HEK293T (cell line): ENCODE results near the gene SLC36A3.

Experiments
- CTCF ChIA-PET: fragments of 350-600 bp; formaldehyde crosslinking; extraction: SDS; loops from one replicate; lab custom pipeline; 2021; ENCODE audit warnings: antibody characterized with exemption, inconsistent platforms; lab: Yijun Ruan, JAX
- POLR2A ChIA-PET: fragments of 350-600 bp; formaldehyde crosslinking; extraction: SDS; loops from one replicate; lab custom pipeline; 2020; ENCODE audit warnings: antibody characterized with exemption, inconsistent platforms; lab: Yijun Ruan, JAX
- DNase-seq: peaks from one replicate; pipeline ENCODE4 v3.0.0; 2012; ENCODE audit warnings: mixed read lengths; ENCODE audit errors: extremely low spot score
- ARNT ChIP-seq: fragments of 450-650 bp; IDR thresholded peaks from 2 replicates; pipeline ENCODE4 v1.6.1; 2017; ENCODE audit warnings: mild to moderate bottlenecking
- BHLHE40 ChIP-seq: fragments of 450-650 bp; IDR thresholded peaks from 2 replicates; pipeline ENCODE4 v1.6.1; 2016; ENCODE audit warnings: mild to moderate bottlenecking, moderate library complexity, borderline replicate concordance
- CTBP1 ChIP-seq: fragments of 450-650 bp; IDR thresholded peaks from 2 replicates; pipeline ENCODE4 v1.6.1; 2016; ENCODE audit warnings: borderline replicate concordance
- ELF4 ChIP-seq: fragments of 450-650 bp; IDR thresholded peaks from 2 replicates; pipeline ENCODE4 v1.6.1; 2017; ENCODE audit warnings: antibody characterized with exemption
- FOXA1 ChIP-seq: fragments of 450-650 bp; IDR thresholded peaks from 2 replicates; pipeline ENCODE4 v1.6.1; 2016; ENCODE audit warnings: mild to moderate bottlenecking
- FOXK2 ChIP-seq: fragments of 450-650 bp; IDR thresholded peaks from 2 replicates; pipeline ENCODE4 v1.6.1; 2016; ENCODE audit warnings: mild to moderate bottlenecking
- FOXM1 ChIP-seq: fragments of 450-650 bp; IDR thresholded peaks from 2 replicates; pipeline ENCODE4 v1.6.1; 2017; ENCODE audit warnings: mild to moderate bottlenecking, borderline replicate concordance
- HDGF ChIP-seq: fragments of 450-650 bp; IDR thresholded peaks from 2 replicates; pipeline ENCODE4 v1.6.1; 2017; ENCODE audit warnings: antibody characterized with exemption, borderline replicate concordance
- L3MBTL2 ChIP-seq: fragments of 450-650 bp; conservative IDR thresholded peaks from 2 replicates; pipeline ENCODE4 v1.6.1; 2016; ENCODE audit warnings: mild to moderate bottlenecking
- LEF1 ChIP-seq: fragments of 450-650 bp; IDR thresholded peaks from 2 replicates; pipeline ENCODE4 v1.6.1; 2017; ENCODE audit warnings: mild to moderate bottlenecking, borderline replicate concordance
- NFRKB ChIP-seq: fragments of 450-650 bp; IDR thresholded peaks from 2 replicates; pipeline ENCODE4 v1.6.1; 2016; ENCODE audit warnings: mild to moderate bottlenecking, moderate library complexity
- SP1 ChIP-seq: fragments of 450-650 bp; IDR thresholded peaks from 2 replicates; pipeline ENCODE4 v1.6.1; 2017
- SUZ12 ChIP-seq: fragments of 450-650 bp; IDR thresholded peaks from 2 replicates; pipeline ENCODE4 v1.6.1; 2016; ENCODE audit warnings: mild to moderate bottlenecking
- TARDBP ChIP-seq: fragments of 450-650 bp; IDR thresholded peaks from 2 replicates; pipeline ENCODE4 v1.6.1; 2016
- ZNF384 ChIP-seq: fragments of 450-650 bp; IDR thresholded peaks from 2 replicates; pipeline ENCODE4 v1.6.1; 2016
- TF ChIP-seq, protein P1 (sequence below): fragments of 450-650 bp; IDR thresholded peaks from 2 replicates; pipeline ENCODE4 v1.6.1; 2016

Gene SLC36A3

DNA sequence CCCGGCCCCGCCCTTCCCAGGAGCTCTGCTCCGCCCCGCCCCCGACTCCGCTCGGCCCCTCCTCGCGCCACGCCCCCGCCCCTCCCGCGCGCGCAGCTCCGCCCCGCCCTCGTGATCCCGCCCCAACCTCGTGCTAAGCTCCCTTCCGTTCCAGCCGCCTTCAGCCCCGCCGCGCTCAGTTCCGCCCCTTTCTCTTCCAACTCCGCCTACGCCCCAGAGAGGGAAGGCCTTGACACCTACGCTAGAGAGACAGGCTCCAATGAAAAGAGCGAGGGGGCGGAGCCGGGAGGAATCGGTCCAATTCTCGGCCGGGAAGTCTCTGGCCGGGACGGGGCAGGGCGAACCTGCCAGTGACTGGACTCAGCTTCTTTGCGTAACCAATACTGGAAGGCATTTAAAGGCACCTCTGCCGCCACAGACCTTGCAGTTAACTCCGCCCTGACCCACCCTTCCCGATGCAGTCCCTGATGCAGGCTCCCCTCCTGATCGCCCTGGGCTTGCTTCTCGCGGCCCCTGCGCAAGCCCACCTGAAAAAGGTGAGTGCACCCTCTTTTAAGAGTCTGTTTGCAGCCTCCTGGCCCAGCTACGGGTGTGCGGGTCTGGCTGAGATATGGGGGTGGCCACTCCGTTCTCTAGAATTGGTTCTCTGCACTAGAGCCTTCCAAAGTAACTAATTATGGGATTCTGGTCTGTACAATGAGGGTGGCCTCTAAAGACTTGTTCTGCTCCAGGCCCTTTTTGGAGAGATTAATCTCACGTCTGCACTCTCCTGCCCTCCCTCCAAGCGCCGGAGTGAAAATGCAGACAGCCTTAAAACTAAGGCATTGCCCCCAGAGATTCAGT, 50.6 kb downstream of the SLC36A3 start, which contains the start of gene GM2A:
Gene GM2A (plus strand): TSS at position 424 of the 843 bp plus-strand sequence. CDS start 32 bp downstream, at position 456.
- DNase-seq: peak; percentile 97
- POLR2A ChIA-PET: interaction anchor here (0.6 to 1.7 kb wide), 14 partner anchors 9 to 434 kb away, joined by 3 to 9 read pairs (median 4); partner anchors contain the start of genes ANXA6, CCDC69, SPARC and TNIP1

DNA sequence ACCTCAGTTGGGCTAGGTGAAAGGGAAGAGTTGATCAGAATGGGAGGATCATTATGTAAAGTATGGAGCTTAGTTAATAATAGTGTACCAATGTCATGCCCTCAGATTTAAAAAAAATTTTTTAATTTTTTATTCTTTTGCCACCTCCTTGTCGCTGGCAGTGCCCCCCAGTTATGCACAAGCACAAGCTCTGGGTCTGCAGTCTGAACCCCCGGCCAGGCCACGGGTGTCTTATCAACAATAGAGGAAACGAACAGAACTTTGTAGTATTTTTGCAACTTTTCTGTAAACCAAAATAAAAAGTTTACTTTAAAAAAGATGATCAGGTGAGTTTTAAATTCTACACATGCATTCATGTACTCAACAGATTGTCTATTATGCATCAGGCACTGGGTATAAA, 51.9 kb downstream of the SLC36A3 start:
- DNase-seq: no peak
- ChIA-PET CTCF (interaction anchor here (0.7 to 1.1 kb wide), 2 partner anchors 24 to 50 kb away, joined by 3 read pairs; no protein-coding TSS in a partner anchor), POLR2A (interaction anchor here (1.2 to 1.7 kb wide), 2 partner anchors 28 to 170 kb away, joined by 4 to 9 read pairs; partner anchors contain the start of genes CCDC69 and TNIP1)
- no peak for TF ChIP-seq ELF4
- TF ChIP-seq FOXK2: no peak
- no peak for TF ChIP-seq LEF1
- TF ChIP-seq FOXM1: no peak
- TF ChIP-seq SP1: no peak
- TF ChIP-seq TARDBP: no peak
- TF ChIP-seq, protein P1, sequence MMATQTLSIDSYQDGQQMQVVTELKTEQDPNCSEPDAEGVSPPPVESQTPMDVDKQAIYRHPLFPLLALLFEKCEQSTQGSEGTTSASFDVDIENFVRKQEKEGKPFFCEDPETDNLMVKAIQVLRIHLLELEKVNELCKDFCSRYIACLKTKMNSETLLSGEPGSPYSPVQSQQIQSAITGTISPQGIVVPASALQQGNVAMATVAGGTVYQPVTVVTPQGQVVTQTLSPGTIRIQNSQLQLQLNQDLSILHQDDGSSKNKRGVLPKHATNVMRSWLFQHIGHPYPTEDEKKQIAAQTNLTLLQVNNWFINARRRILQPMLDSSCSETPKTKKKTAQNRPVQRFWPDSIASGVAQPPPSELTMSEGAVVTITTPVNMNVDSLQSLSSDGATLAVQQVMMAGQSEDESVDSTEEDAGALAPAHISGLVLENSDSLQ: no peak
- no peak for TF ChIP-seq BHLHE40
- no peak for TF ChIP-seq FOXA1
- no peak for TF ChIP-seq CTBP1
- TF ChIP-seq L3MBTL2: no peak

More for the DNA sequence above, 50.6 kb downstream of the SLC36A3 start, which contains the start of gene GM2A:
- TF ChIP-seq SUZ12: no peak
- TF ChIP-seq FOXM1: no peak
- TF ChIP-seq FOXA1: no peak
- no peak for TF ChIP-seq L3MBTL2
- no peak for TF ChIP-seq FOXK2
- TF ChIP-seq, protein P1: peak; percentile 66; the same call in 1 of the 2 replicates
- TF ChIP-seq HDGF: 0 out of 2 replicates have a peak, but pooled peaks have one; percentile 29
- CTCF ChIA-PET: interaction anchor here (0.6 to 1.6 kb wide), 9 partner anchors 12 to 536 kb away, joined by 3 to 11 read pairs (median 3); no protein-coding TSS in a partner anchor

DNA sequence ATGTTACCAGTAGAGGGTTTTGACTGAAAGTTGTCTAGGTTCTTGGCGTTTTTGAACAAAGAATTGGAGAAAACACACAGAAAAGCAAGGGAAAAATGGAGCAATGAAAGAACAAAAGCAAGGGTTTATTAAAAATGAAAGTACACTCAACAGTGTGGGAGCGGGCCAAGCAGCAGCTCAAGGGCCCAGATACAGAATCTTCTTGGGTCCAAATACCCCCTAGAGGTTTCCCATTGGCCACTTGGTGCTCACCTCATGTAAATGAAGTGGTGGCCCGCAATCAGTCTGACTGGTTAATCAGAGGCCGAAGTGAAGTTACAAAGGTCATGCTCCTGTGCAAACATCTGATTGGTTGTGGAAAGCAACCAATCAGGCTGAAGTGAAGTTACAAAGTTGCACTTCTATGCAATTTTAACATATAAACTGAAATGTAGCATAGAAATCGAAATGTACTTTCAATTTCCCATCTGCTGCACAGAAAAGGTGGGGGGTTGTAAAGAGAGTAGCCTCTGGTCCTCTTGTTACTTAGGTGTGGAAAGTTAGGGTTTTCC, 52.5 kb downstream of the SLC36A3 start:
- DNase-seq: no peak
- CTCF ChIA-PET: interaction anchor here (1.1 to 1.2 kb wide), 3 partner anchors 10 to 23 kb away, joined by 3 to 4 read pairs (median 3); no protein-coding TSS in a partner anchor
- TF ChIP-seq SUZ12: no peak
- no peak for TF ChIP-seq BHLHE40
- TF ChIP-seq TARDBP: no peak
- no peak for TF ChIP-seq FOXM1
- no peak for TF ChIP-seq CTBP1
- TF ChIP-seq SP1: no peak
- TF ChIP-seq FOXK2: no peak
- no peak for TF ChIP-seq L3MBTL2
- TF ChIP-seq, protein P1: no peak
- no peak for TF ChIP-seq ARNT
- TF ChIP-seq LEF1: no peak
- POLR2A ChIA-PET: no interaction called here

DNA sequence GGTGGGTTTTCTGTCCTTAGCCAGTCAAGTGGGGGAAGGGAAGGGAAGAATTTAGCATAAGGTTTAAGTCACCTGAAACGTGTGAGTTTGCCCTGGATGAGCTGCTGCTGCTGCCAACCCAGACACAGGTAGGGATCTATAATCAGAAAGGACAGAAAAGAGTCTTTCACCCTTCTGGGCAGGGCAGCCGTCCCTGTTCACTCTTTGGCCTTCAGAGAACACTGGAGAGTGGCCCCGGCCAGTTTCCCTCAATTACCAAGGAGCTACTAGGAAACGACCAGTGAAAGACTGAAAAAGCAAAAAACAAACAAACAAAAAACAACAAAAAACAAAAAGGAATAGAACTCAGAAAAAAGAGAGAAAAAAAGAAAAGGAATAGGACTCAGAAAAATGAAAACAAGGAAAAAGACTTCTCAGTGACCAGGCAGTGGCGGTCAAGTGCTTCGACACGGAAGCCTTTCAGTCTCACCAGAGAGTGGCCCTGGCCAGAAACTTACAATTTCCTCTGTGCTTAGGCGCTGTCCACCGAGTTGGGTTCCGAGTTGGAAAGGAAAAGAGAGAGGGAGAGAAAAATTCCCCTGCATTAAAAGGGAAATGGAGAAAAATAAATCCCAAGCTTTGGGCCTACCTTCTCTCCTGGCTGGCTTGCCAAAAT, 53.1 kb downstream of the SLC36A3 start:
- CTCF ChIA-PET: interaction anchor here (1.1 to 1.2 kb wide), 2 partner anchors 10 to 12 kb away, joined by 3 to 4 read pairs; no protein-coding TSS in a partner anchor
- POLR2A ChIA-PET: no interaction called here
- no peak for DNase-seq
- TF ChIP-seq CTBP1 (no peak), FOXM1 (no peak), ELF4 (no peak), FOXK2 (no peak), SUZ12 (no peak), BHLHE40 (no peak), ZNF384 (no peak), SP1 (no peak), L3MBTL2 (no peak), HDGF (no peak), ARNT (no peak), LEF1 (no peak)

DNA sequence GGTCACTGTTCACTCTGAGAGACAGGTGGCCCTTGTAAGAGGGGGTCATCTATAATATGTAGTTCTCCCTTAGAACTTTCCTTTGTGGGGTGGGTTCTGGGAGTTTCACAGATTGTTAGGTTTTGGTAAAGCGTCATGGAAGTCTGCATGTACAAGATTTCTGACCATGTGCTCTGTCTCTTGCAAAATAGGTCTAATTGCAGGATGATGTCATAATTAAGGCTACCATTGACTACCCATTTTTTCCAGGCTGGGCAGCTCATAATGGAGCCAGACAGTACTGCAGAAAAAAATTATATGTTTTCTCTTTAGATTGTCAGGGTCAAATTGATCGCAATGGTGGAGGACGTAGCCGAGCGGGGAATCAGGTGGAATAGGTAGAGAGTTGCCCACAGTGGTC, 54.3 kb downstream of the SLC36A3 start:
- POLR2A ChIA-PET: no interaction called here
- CTCF ChIA-PET: interaction anchor here (1.9 kb wide), 1 partner anchor 10 kb away, joined by 4 read pairs; no protein-coding TSS in a partner anchor
- TF ChIP-seq BHLHE40: no peak
- no peak for TF ChIP-seq TARDBP
- no peak for TF ChIP-seq FOXM1
- no peak for TF ChIP-seq LEF1
- no peak for TF ChIP-seq ARNT
- TF ChIP-seq NFRKB: no peak
- no peak for TF ChIP-seq FOXK2
- no peak for TF ChIP-seq SP1
- TF ChIP-seq ELF4: no peak
- DNase-seq: no peak
